PC-3 (cell line): ENCODE measurements around the gene NDUFAF5. TPM values are rescaled to one million over a fixed set of nuclear protein-coding genes. Genes with fewer than 3 reads are reported as not detected.

ENCODE experiments used
- ATAC-seq: fragments of 200-7000 bp; cut with Tn5 transposase; 2 replicates; pipeline ENCODE4 v1.9.1; 2020; ENCODE audit warnings: mild to moderate bottlenecking, moderate library complexity
- BruUV-seq: library from RNA; stranded (reverse); fragments of 400-500 nt; replicated peaks from 2 replicates; lab custom pipeline; 2021; lab: Mats Ljungman, UMichigan
- CTCF ChIA-PET: fragments of 300-600 bp; sonication (Branson Sonifier 250); formaldehyde crosslinking; loops from one replicate; lab custom pipeline; 2022; ENCODE audit warnings: antibody characterized with exemption; lab: Charles Lee
- POLR2A ChIA-PET: fragments of 300-600 bp; sonication (Branson Sonifier 250); formaldehyde crosslinking; loops from one replicate; lab custom pipeline; 2022; ENCODE audit warnings: antibody characterized with exemption; ENCODE audit not compliant: unreplicated experiment; lab: Charles Lee
- DNase-seq: peaks from one replicate; pipeline ENCODE4 v3.0.0-alpha.2; 2015
- H2AFZ ChIP-seq: fragments of 300-600 bp; sonication (generic); 2 replicates; pipeline ENCODE4 v1.6.0; 2016; ENCODE audit warnings: antibody characterized with exemption, low read length
- H3F3A ChIP-seq: fragments of 300-600 bp; sonication (generic); one replicate; pipeline ENCODE4 v1.6.0; 2017; ENCODE audit warnings: antibody characterized with exemption, low read length, control low read depth, mild to moderate bottlenecking; ENCODE audit not compliant: unreplicated experiment
- H3K27ac ChIP-seq: fragments of 300-600 bp; sonication (generic); 2 replicates; pipeline ENCODE4 v1.5.1; 2016; ENCODE audit warnings: mild to moderate bottlenecking, low read length
- H3K27me3 ChIP-seq: fragments of 300-600 bp; sonication (generic); 2 replicates; pipeline ENCODE4 v1.6.1; 2016; ENCODE audit warnings: low read length, mixed read lengths
- H3K36me3 ChIP-seq: fragments of 300-600 bp; sonication (generic); 2 replicates; pipeline ENCODE4 v1.6.1; 2016; ENCODE audit warnings: low read depth, mixed run types, low read length, mixed read lengths
- H3K4me1 ChIP-seq: fragments of 300-600 bp; sonication (generic); 2 replicates; pipeline ENCODE4 v1.5.1; 2016; ENCODE audit warnings: low read length; ENCODE audit not compliant: insufficient read depth
- H3K4me2 ChIP-seq: fragments of 300-600 bp; sonication (generic); 2 replicates; pipeline ENCODE4 v1.6.0; 2016; ENCODE audit warnings: low read length
- H3K4me3 ChIP-seq: fragments of 300-600 bp; sonication (generic); 2 replicates; pipeline ENCODE4 v1.5.1; 2016; ENCODE audit warnings: mild to moderate bottlenecking, low read length, mixed read lengths
- H3K79me2 ChIP-seq: fragments of 300-600 bp; sonication (generic); 2 replicates; pipeline ENCODE4 v1.6.1; 2017; ENCODE audit warnings: low read length, mixed read lengths
- H3K9ac ChIP-seq: fragments of 300-600 bp; sonication (generic); 2 replicates; pipeline ENCODE4 v1.6.0; 2016; ENCODE audit warnings: mild to moderate bottlenecking, low read length
- H3K9me2 ChIP-seq: fragments of 300-600 bp; sonication (generic); replicated peaks from 2 replicates; pipeline ENCODE4 v1.6.1; 2016; ENCODE audit warnings: mixed run types, low read length, mixed read lengths
- H3K9me3 ChIP-seq: fragments of 300-600 bp; sonication (generic); 2 replicates; pipeline ENCODE4 v1.6.1; 2016; ENCODE audit warnings: low read length, mixed read lengths
- H4K20me1 ChIP-seq: fragments of 300-600 bp; sonication (generic); 2 replicates; pipeline ENCODE4 v1.6.1; 2016; ENCODE audit warnings: low read length, mixed read lengths
- EZH2 ChIP-seq: fragments of 300-600 bp; sonication (generic); IDR thresholded peaks from one replicate; pipeline ENCODE4 v1.6.1; 2017; ENCODE audit warnings: antibody characterized with exemption, mild to moderate bottlenecking, low read length; ENCODE audit not compliant: unreplicated experiment
- EZH2phosphoT487 ChIP-seq: fragments of 300-600 bp; sonication (generic); IDR thresholded peaks from 2 replicates; pipeline ENCODE4 v1.6.1; 2018; ENCODE audit warnings: mild to moderate bottlenecking, antibody characterized with exemption, low read length, borderline replicate concordance
- intact Hi-C: fragments of 100-400 bp; cut with micrococcal nuclease; formaldehyde crosslinking; loops from 2 replicates; pipeline ENCODE4 v1.9.0; 2023
- total RNA-seq: library from RNA; depleted of rRNA; stranded (reverse); fragments of >200 nt; gene quantifications from 2 replicates; pipeline ENCODE4 v1.2.3, GENCODE V29; 2014
- TF ChIP-seq, protein P1 (sequence below): fragments of 300-600 bp; sonication (generic); conservative IDR thresholded peaks from 2 replicates; pipeline ENCODE4 v1.5.1; 2017; ENCODE audit warnings: antibody characterized with exemption, low read depth, mild to moderate bottlenecking, low read length

The NDUFAF5 gene
- total RNA-seq, 1 experiment from 2014 or later = 29.0 TPM

GRCh38 chr20:13794667-13795066 lies 9.8 kb downstream of the NDUFAF5 start:
- H3K36me3 ChIP-seq = peaks cover 80% of the 10 kb centered on the region
- no peak for DNase-seq
- H2AFZ ChIP-seq = no peak overlapping the region
- no peaks in the 10 kb centered on the region for H3F3A ChIP-seq
- H3K4me2 ChIP-seq = no peak overlapping the region
- H3K4me3 ChIP-seq = no peak overlapping the region
- no peaks in the 10 kb centered on the region for H3K9me2 ChIP-seq
- POLR2A ChIA-PET = no interaction called here
- no peaks in the 10 kb centered on the region for H3K27me3 ChIP-seq
- no peak for ATAC-seq
- no peak overlapping the region for H3K9ac ChIP-seq
- H3K27ac ChIP-seq = no peak overlapping the region
- no peaks in the 10 kb centered on the region for H3K4me1 ChIP-seq
- CTCF ChIA-PET = no interaction called here
- no peak for TF ChIP-seq EZH2phosphoT487
- TF ChIP-seq, protein P1, sequence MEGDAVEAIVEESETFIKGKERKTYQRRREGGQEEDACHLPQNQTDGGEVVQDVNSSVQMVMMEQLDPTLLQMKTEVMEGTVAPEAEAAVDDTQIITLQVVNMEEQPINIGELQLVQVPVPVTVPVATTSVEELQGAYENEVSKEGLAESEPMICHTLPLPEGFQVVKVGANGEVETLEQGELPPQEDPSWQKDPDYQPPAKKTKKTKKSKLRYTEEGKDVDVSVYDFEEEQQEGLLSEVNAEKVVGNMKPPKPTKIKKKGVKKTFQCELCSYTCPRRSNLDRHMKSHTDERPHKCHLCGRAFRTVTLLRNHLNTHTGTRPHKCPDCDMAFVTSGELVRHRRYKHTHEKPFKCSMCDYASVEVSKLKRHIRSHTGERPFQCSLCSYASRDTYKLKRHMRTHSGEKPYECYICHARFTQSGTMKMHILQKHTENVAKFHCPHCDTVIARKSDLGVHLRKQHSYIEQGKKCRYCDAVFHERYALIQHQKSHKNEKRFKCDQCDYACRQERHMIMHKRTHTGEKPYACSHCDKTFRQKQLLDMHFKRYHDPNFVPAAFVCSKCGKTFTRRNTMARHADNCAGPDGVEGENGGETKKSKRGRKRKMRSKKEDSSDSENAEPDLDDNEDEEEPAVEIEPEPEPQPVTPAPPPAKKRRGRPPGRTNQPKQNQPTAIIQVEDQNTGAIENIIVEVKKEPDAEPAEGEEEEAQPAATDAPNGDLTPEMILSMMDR = no peak
- TF ChIP-seq EZH2 = no peak
- no TSS peak for BruUV-seq
- no peaks in the 10 kb centered on the region for H3K9me3 ChIP-seq
- H3K79me2 ChIP-seq = peaks cover 5% of the 10 kb centered on the region; the same call in 1 of the 2 replicates
- no peaks in the 10 kb centered on the region for H4K20me1 ChIP-seq
- intact Hi-C loops = no loop called here

- Histone ChIP-seq H3K9me2 (no peaks in the 10 kb centered on the region), H4K20me1 (no peaks in the 10 kb centered on the region), H3K9me3 (no peaks in the 10 kb centered on the region), H3K9ac (no peak overlapping the region), H2AFZ (no peak overlapping the region), H3K4me2 (no peak overlapping the region), H3K36me3 (peaks cover 62% of the 10 kb centered on the region), H3F3A (no peaks in the 10 kb centered on the region), H3K4me3 (no peak overlapping the region), H3K27me3 (no peaks in the 10 kb centered on the region), H3K79me2 (no peaks in the 10 kb centered on the region), H3K4me1 (peaks cover 14% of the 10 kb centered on the region), H3K27ac (no peak overlapping the region)
- POLR2A ChIA-PET = no interaction called here
- CTCF ChIA-PET = no interaction called here
- intact Hi-C loops = no loop called here
- no peak for TF ChIP-seq EZH2phosphoT487
- TF ChIP-seq, protein P1 = no peak
- TF ChIP-seq EZH2 = no peak
- ATAC-seq = no peak
- DNase-seq = no peak
- no TSS peak for BruUV-seq
These were observed 14.2 kb downstream of the NDUFAF5 start for GRCh38 chr20:13799040-13799439.

- H3K4me2 ChIP-seq = no peak overlapping the region
- ATAC-seq (no peak), DNase-seq (no peak)
- TF ChIP-seq, protein P1 = no peak
- TF ChIP-seq EZH2 (no peak), EZH2phosphoT487 (no peak)
- no peak overlapping the region for H3K27ac ChIP-seq
- no peaks in the 10 kb centered on the region for H3K9me2 ChIP-seq
- peaks cover 62% of the 10 kb centered on the region for H3K36me3 ChIP-seq
- no peak overlapping the region for H3K4me3 ChIP-seq
- no TSS peak for BruUV-seq
- H3K9me3 ChIP-seq = no peaks in the 10 kb centered on the region
- POLR2A ChIA-PET = no interaction called here
- intact Hi-C loops = no loop called here
- H3K9ac ChIP-seq = no peak overlapping the region
- H2AFZ ChIP-seq = no peak overlapping the region
- peaks cover 14% of the 10 kb centered on the region for H3K4me1 ChIP-seq
- no peaks in the 10 kb centered on the region for H3K27me3 ChIP-seq
- no peaks in the 10 kb centered on the region for H3F3A ChIP-seq
- CTCF ChIA-PET = interaction anchor here (1.3 kb wide), 1 partner anchor 12 kb away, joined by 6 read pairs; no protein-coding TSS in a partner anchor
- no peaks in the 10 kb centered on the region for H3K79me2 ChIP-seq
- no peaks in the 10 kb centered on the region for H4K20me1 ChIP-seq
These were observed 15.1 kb downstream of the NDUFAF5 start for GRCh38 chr20:13799974-13800373.
